KOPT-K1 (cell line): ENCODE data around the gene PBX2.
"Not testable (repeated sequence)": the region's sequence is repeated elsewhere in the genome, so short reads cannot be mapped to it uniquely, and the experiment has no call there.

Experiments used
- H3K27ac ChIP-seq: fragments of 200-600 bp; sonication (generic); 2 replicates; pipeline ENCODE4 v1.5.1; 2016; ENCODE audit warnings: antibody characterized with exemption, mild to moderate bottlenecking, low read depth, low read length; ENCODE audit not compliant: poor library complexity, severe bottlenecking
- H3K36me3 ChIP-seq: fragments of 200-600 bp; sonication (generic); 2 replicates; pipeline ENCODE4 v1.5.1; 2017; ENCODE audit warnings: antibody characterized with exemption, mild to moderate bottlenecking, low read length, moderate library complexity; ENCODE audit not compliant: insufficient read depth
- H3K9me3 ChIP-seq: fragments of 200-600 bp; sonication (generic); 2 replicates; pipeline ENCODE4 v1.5.1; 2017; ENCODE audit warnings: antibody characterized with exemption, low read length, mild to moderate bottlenecking; ENCODE audit not compliant: insufficient read depth, poor library complexity, severe bottlenecking

The PBX2 gene

GRCh38 chr6:32146287-32146686 lies 43.7 kb downstream of the PBX2 start:
- Histone ChIP-seq H3K9me3 (no peaks in the 10 kb centered on the region), H3K36me3 (no peaks in the 10 kb centered on the region), H3K27ac (no peak overlapping the region)

GRCh38 chr6:32144238-32144637 lies 45.8 kb downstream of the PBX2 start:
- not testable (repeated sequence) for H3K9me3 ChIP-seq, H3K27ac ChIP-seq, H3K36me3 ChIP-seq

- H3K36me3 ChIP-seq: no peaks in the 10 kb centered on the region
Measured at GRCh38 chr6:32140420-32141046, 49.5 kb downstream of the PBX2 start.

GRCh38 chr6:32139590-32139989 lies 50.4 kb downstream of the PBX2 start:
- Histone ChIP-seq H3K9me3 (no peaks in the 10 kb centered on the region), H3K36me3 (no peaks in the 10 kb centered on the region), H3K27ac (no peak overlapping the region)

More at GRCh38 chr6:32140420-32141046, 49.5 kb downstream of the PBX2 start:
- no peaks in the 10 kb centered on the region for H3K9me3 ChIP-seq
- H3K27ac ChIP-seq: no peak overlapping the region

GRCh38 chr6:32137454-32137853 lies 52.5 kb downstream of the PBX2 start:
- Histone ChIP-seq H3K36me3 (no peaks in the 10 kb centered on the region), H3K27ac (no peak overlapping the region), H3K9me3 (no peaks in the 10 kb centered on the region)
